Endodermal cell (in vitro differentiated cells): Measurements from ENCODE around the gene ADK. TPM values are rescaled to one million over a fixed set of nuclear protein-coding genes. Genes with fewer than 3 reads are reported as not detected.

ENCODE experiments used
- DNase-seq: peaks from one replicate; pipeline ENCODE4 v3.0.0-alpha.2; 2017
- H3K27ac ChIP-seq: 2 replicates; pipeline ENCODE4 v1.5.1; 2013; ENCODE audit warnings: mild to moderate bottlenecking, low read depth, low read length, moderate library complexity
- H3K27me3 ChIP-seq: 2 replicates; pipeline ENCODE4 v1.6.1; 2013; ENCODE audit warnings: mild to moderate bottlenecking, low read length, moderate library complexity; ENCODE audit not compliant: insufficient read depth, control insufficient read depth, poor library complexity, severe bottlenecking
- H3K36me3 ChIP-seq: 2 replicates; pipeline ENCODE4 v1.7.0; 2013; ENCODE audit warnings: mild to moderate bottlenecking, low read length, moderate library complexity; ENCODE audit not compliant: control insufficient read depth, insufficient read depth
- H3K4me1 ChIP-seq: one replicate; pipeline ENCODE4 v1.7.0; 2013; ENCODE audit warnings: low read length; ENCODE audit not compliant: control insufficient read depth, insufficient read depth
- H3K4me3 ChIP-seq: 2 replicates; pipeline ENCODE4 v1.5.1; 2013; ENCODE audit warnings: mild to moderate bottlenecking, low read length, moderate library complexity
- H3K9ac ChIP-seq: 2 replicates; pipeline ENCODE4 v1.6.1; 2013; ENCODE audit warnings: mild to moderate bottlenecking, low read length, moderate library complexity; ENCODE audit not compliant: poor library complexity, severe bottlenecking; ENCODE audit errors: extremely low read depth
- H3K9me3 ChIP-seq: 2 replicates; pipeline ENCODE4 v1.6.1; 2013; ENCODE audit warnings: mild to moderate bottlenecking, low read length, moderate library complexity; ENCODE audit not compliant: control insufficient read depth
- H3K27ac Mint-ChIP-seq: 2 replicates; pipeline ENCODE4 v1.8.0; 2020; ENCODE audit warnings: mixed read lengths
- H3K27me3 Mint-ChIP-seq: 2 replicates; pipeline ENCODE4 v1.8.0; 2021; ENCODE audit warnings: mild to moderate bottlenecking, mixed read lengths; ENCODE audit not compliant: insufficient read depth
- H3K36me3 Mint-ChIP-seq: 2 replicates; pipeline ENCODE4 v1.8.0; 2020; ENCODE audit warnings: low read depth, mixed read lengths
- H3K4me1 Mint-ChIP-seq: 2 replicates; pipeline ENCODE4 v1.8.0; 2020; ENCODE audit warnings: mixed read lengths
- H3K4me3 Mint-ChIP-seq: 2 replicates; pipeline ENCODE4 v1.8.0; 2020; ENCODE audit warnings: mild to moderate bottlenecking, moderate library complexity, mixed read lengths
- H3K9me3 Mint-ChIP-seq: 2 replicates; pipeline ENCODE4 v1.8.0; 2020; ENCODE audit warnings: mild to moderate bottlenecking, mixed read lengths
- CTCF ChIP-seq: fragments of 200-600 bp; sonication (generic); conservative IDR thresholded peaks from 2 replicates; pipeline ENCODE4 v1.5.0; 2021; ENCODE audit warnings: antibody characterized with exemption, mild to moderate bottlenecking
- WGBS, 2 experiments: methylation state at CpG; one replicate each; pipeline versions ENCODE4 v1.1.5 to v1.1.7; 2013; ENCODE audit warnings: missing lambda C conversion rate in 2 of 2, mixed read lengths in 1 of 2; ENCODE audit not compliant: insufficient coverage in 1 of 2, insufficient read length in 1 of 2; 5-methylcytosine and 5-hydroxymethylcytosine counted together
- total RNA-seq, 2 donors: library from RNA; stranded (reverse); fragmentation: NEBNext Ultra II Directional in 1 of 2; extraction: Animal tissue kit (Norgen Biotek cat#: 25700) in 1 of 2; gene quantifications; 2 replicates in 1 of 2; 3 replicates in 1 of 2; pipeline ENCODE4 v1.2.1, GENCODE V29; 2021

The ADK gene
- total RNA-seq, 2 donors from 2014 or later, result 23.6 to 36.7 TPM

- Histone ChIP-seq H3K9me3 (peaks cover 20% of the 10 kb centered on the region), H3K4me3 (no peak overlapping the region), H3K36me3 (peaks cover 6% of the 10 kb centered on the region), H3K9ac (no peak overlapping the region), H3K4me1 (no peaks in the 10 kb centered on the region), H3K27ac (no peak overlapping the region), H3K27me3 (no peaks in the 10 kb centered on the region)
- no peak for TF ChIP-seq CTCF
- Mint-ChIP-seq H3K27me3 (no peaks in the 10 kb centered on the region), H3K4me1 (peaks cover 9% of the 10 kb centered on the region), H3K9me3 (peaks cover 15% of the 10 kb centered on the region), H3K4me3 (no peak overlapping the region), H3K27ac (no peak overlapping the region), H3K36me3 (peaks cover 14% of the 10 kb centered on the region)
- 94 to 100% methylated on average over 1 to 3 of the region's 3 CpGs for WGBS, 2 experiments
- no peak for DNase-seq
These were observed 214.1 kb downstream of the ADK start for GRCh38 chr10:74365109-74365508.

- Histone ChIP-seq H3K4me1 (no peaks in the 10 kb centered on the region), H3K27me3 (no peaks in the 10 kb centered on the region), H3K9ac (no peak overlapping the region), H3K4me3 (no peak overlapping the region), H3K9me3 (no peaks in the 10 kb centered on the region), H3K27ac (no peak overlapping the region), H3K36me3 (no peaks in the 10 kb centered on the region)
- no peak overlapping the region for H3K27ac Mint-ChIP-seq
- H3K27me3 Mint-ChIP-seq, result no peaks in the 10 kb centered on the region
- 96 to 100% methylated on average over 2 to 7 of the region's 7 CpGs for WGBS, 2 experiments
- H3K9me3 Mint-ChIP-seq, result no peaks in the 10 kb centered on the region
- H3K36me3 Mint-ChIP-seq, result no peaks in the 10 kb centered on the region
- H3K4me3 Mint-ChIP-seq, result no peak overlapping the region
- no peaks in the 10 kb centered on the region for H3K4me1 Mint-ChIP-seq
- no peak for DNase-seq
- no peak for TF ChIP-seq CTCF
These were observed 220.7 kb downstream of the ADK start for GRCh38 chr10:74371696-74372095.

- DNase-seq, result no peak
- no peaks in the 10 kb centered on the region for H3K9me3 Mint-ChIP-seq
- H3K27ac ChIP-seq, result no peak overlapping the region
- H3K4me3 ChIP-seq, result no peak overlapping the region
- no peaks in the 10 kb centered on the region for H3K36me3 Mint-ChIP-seq
- H3K4me1 Mint-ChIP-seq, result no peaks in the 10 kb centered on the region
- 88% methylated on average over 1 of the region's 1 CpG; no CpG with 5 or more reads in 1 of the 2 experiments for WGBS, 2 experiments
- no peak overlapping the region for H3K27ac Mint-ChIP-seq
- no peaks in the 10 kb centered on the region for H3K27me3 ChIP-seq
- no peak for TF ChIP-seq CTCF
- H3K27me3 Mint-ChIP-seq, result no peaks in the 10 kb centered on the region
- H3K9ac ChIP-seq, result no peak overlapping the region
- no peaks in the 10 kb centered on the region for H3K4me1 ChIP-seq
- no peaks in the 10 kb centered on the region for H3K9me3 ChIP-seq
- H3K36me3 ChIP-seq, result no peaks in the 10 kb centered on the region
- H3K4me3 Mint-ChIP-seq, result no peak overlapping the region
These were observed 222.0 kb downstream of the ADK start for GRCh38 chr10:74373059-74373458.
